Activated naive CD8-positive, alpha-beta T cell treated with anti-CD3 and anti-CD28 coated beads, Interleukin-2, amount 50 U/mL, for 24 hours (primary cell): ENCODE results near the gene C1orf116.

Source experiments
- ATAC-seq: fragments of 150-1000 bp; cut with Tn5 transposase; one replicate; pipeline ENCODE4 v1.10.0; 2021
- DNase-seq: peaks from one replicate; pipeline ENCODE4 v3.0.0; 2021
- H3K27ac Mint-ChIP-seq: one replicate; pipeline ENCODE4 v1.8.0; 2021; ENCODE audit warnings: mild to moderate bottlenecking, mixed read lengths
- H3K27me3 Mint-ChIP-seq: one replicate; pipeline ENCODE4 v1.8.0; 2021; ENCODE audit warnings: mixed read lengths
- H3K36me3 Mint-ChIP-seq: one replicate; pipeline ENCODE4 v1.8.0; 2021; ENCODE audit warnings: low read depth, mixed read lengths
- H3K4me1 Mint-ChIP-seq: one replicate; pipeline ENCODE4 v1.8.0; 2021; ENCODE audit warnings: mixed read lengths
- H3K4me3 Mint-ChIP-seq: one replicate; pipeline ENCODE4 v1.8.0; 2021; ENCODE audit warnings: mild to moderate bottlenecking, moderate library complexity, mixed read lengths
- H3K9me3 Mint-ChIP-seq: one replicate; pipeline ENCODE4 v1.8.0; 2021; ENCODE audit warnings: mixed read lengths

The C1orf116 gene

GRCh38 chr1:206986402-206986801 is 46.2 kb downstream of the C1orf116 start:
- H3K4me3 Mint-ChIP-seq: no peak overlapping the region
- DNase-seq (no peak), ATAC-seq (no peak)
- H3K9me3 Mint-ChIP-seq: no peaks in the 10 kb centered on the region
- H3K4me1 Mint-ChIP-seq: no peaks in the 10 kb centered on the region
- H3K27ac Mint-ChIP-seq: no peak overlapping the region
- H3K27me3 Mint-ChIP-seq: no peaks in the 10 kb centered on the region
- no peaks in the 10 kb centered on the region for H3K36me3 Mint-ChIP-seq

DNA sequence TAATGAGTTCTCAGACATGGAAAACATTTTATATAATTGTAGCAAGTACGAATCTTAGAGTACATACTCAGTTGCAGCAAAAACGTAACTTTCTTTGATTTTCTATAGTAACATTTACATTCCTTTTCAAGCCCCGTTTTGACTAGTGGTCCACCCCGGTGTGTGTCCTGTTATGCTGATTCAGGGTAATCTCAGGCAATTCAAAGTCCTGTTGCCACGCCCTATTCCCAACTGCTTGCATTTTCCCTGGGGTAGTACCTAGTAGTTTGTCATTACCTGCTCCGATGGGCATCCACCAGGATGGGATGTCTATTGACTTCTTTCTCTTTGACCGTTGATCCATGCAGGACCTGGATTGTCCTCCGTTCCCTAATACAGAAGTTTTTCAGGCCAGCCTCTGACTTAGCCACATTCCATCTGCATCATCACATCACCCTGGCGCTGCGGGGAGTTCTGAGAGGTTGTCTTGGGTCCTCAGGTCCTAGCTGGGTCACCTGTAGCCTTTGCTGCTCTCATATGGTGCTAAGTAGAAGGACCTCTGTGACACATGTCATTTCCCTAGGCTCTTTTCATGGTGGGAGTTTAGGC is 47.3 kb downstream of the C1orf116 start:
- no peaks in the 10 kb centered on the region for H3K36me3 Mint-ChIP-seq
- no peak overlapping the region for H3K27ac Mint-ChIP-seq
- H3K9me3 Mint-ChIP-seq: no peaks in the 10 kb centered on the region
- no peak overlapping the region for H3K4me3 Mint-ChIP-seq
- ATAC-seq (no peak), DNase-seq (no peak)
- no peaks in the 10 kb centered on the region for H3K4me1 Mint-ChIP-seq
- H3K27me3 Mint-ChIP-seq: no peaks in the 10 kb centered on the region

DNA sequence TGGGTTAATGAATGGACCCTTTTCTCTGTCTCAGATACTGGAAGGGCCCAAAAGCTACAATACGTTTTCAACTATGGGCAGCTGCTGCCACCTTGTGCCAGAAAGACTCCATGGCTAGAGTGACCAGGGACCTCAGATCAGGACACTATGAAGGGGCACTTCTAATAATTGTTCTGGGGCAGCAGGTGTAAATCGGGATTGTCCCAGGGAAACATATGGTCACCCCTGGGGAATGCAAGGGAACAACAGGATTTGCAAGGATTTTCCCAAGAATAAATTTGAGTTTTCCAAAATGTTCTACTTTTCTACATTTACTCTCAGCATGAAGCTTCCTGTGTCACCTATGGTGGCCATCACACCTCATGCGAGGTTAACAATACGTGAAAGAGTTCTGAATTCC is 50.3 kb downstream of the C1orf116 start:
- H3K4me1 Mint-ChIP-seq: peaks cover 3% of the 10 kb centered on the region
- H3K27ac Mint-ChIP-seq: no peak overlapping the region
- H3K27me3 Mint-ChIP-seq: no peaks in the 10 kb centered on the region
- no peaks in the 10 kb centered on the region for H3K9me3 Mint-ChIP-seq
- ATAC-seq: peak; percentile 59
- peak; percentile 62 for DNase-seq
- H3K36me3 Mint-ChIP-seq: no peaks in the 10 kb centered on the region
- H3K4me3 Mint-ChIP-seq: no peak overlapping the region

GRCh38 chr1:206979379-206980043 is 53.0 kb downstream of the C1orf116 start:
- Mint-ChIP-seq H3K27ac (no peak overlapping the region), H3K4me1 (peaks cover 3% of the 10 kb centered on the region), H3K27me3 (no peaks in the 10 kb centered on the region), H3K9me3 (no peaks in the 10 kb centered on the region), H3K4me3 (no peak overlapping the region), H3K36me3 (no peaks in the 10 kb centered on the region)
- DNase-seq (no peak), ATAC-seq (peak; percentile 77)

DNA sequence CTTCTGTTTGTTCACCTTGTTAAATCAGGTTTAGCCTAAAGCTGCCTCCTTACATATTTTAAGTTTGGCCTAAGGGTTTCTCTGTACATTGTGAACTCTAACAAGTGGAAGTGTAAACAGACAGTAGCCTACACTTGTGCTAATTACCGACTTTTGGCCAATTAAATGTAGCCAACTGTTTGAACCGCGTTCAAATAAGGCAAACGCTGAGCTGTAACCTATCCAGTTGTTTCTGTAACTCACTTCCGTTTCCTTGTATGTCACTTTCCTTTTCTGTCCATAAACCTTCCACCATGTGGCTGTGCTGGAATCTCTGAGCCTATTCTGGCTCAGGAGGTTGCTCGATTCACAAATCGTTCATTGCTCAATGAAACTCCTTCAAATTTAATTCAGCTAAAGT is 54.3 kb downstream of the C1orf116 start:
- no peak overlapping the region for H3K27ac Mint-ChIP-seq

DNA sequence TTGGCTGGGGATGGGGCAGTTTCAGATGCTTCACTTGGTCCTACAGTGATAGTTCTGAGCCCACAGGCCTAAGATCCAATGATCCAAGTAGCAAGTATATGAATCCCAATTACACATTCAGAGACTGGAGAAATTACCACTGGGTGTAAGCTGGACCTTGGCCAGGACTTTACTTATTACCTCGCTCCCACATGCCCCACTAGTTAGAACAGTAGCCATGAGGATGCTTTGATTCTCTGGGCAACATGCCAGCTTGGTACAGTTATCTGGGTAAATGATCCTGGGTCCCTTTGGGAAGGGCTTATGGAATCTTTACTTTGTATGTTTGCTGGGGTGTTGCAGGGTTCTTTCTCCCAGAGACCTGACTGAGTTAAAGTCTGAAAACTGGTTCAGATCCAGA is 57.2 kb downstream of the C1orf116 start:
- no peaks in the 10 kb centered on the region for H3K36me3 Mint-ChIP-seq
- H3K27me3 Mint-ChIP-seq: no peaks in the 10 kb centered on the region
- ATAC-seq (no peak), DNase-seq (no peak)
- H3K27ac Mint-ChIP-seq: no peak overlapping the region
- H3K9me3 Mint-ChIP-seq: no peaks in the 10 kb centered on the region
- H3K4me3 Mint-ChIP-seq: no peak overlapping the region
- H3K4me1 Mint-ChIP-seq: peaks cover 3% of the 10 kb centered on the region

More for the DNA sequence above, 54.3 kb downstream of the C1orf116 start:
- Mint-ChIP-seq H3K36me3 (no peaks in the 10 kb centered on the region), H3K4me1 (peaks cover 3% of the 10 kb centered on the region), H3K4me3 (no peak overlapping the region), H3K27me3 (no peaks in the 10 kb centered on the region), H3K9me3 (no peaks in the 10 kb centered on the region)
- ATAC-seq: no peak
- no peak for DNase-seq

- H3K27ac Mint-ChIP-seq: no peak overlapping the region
- H3K4me3 Mint-ChIP-seq: no peak overlapping the region
- no peaks in the 10 kb centered on the region for H3K27me3 Mint-ChIP-seq
- no peak for DNase-seq
- ATAC-seq: no peak
- no peaks in the 10 kb centered on the region for H3K36me3 Mint-ChIP-seq
- no peaks in the 10 kb centered on the region for H3K9me3 Mint-ChIP-seq
- no peaks in the 10 kb centered on the region for H3K4me1 Mint-ChIP-seq
Observed at GRCh38 chr1:206974140-206974539, 58.4 kb downstream of the C1orf116 start.

DNA sequence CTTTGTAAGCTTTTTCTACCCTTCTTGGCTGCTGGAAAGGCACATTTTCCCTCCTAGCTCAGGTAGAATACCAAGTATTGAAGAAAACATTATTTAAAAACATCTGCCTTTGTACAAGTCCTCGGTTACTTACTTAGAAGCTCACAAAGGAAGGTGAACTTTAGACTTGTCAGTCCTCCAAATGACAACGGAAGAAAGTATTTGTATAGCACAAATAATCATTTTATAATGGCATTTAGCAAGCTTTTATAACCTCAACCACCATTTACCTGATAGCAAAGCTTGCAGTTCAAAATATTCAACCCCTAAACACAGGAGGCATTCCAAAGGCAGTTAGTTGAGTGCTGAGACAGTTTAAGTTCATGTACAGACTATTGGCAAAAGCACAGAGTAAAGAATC is 59.8 kb downstream of the C1orf116 start:
- H3K27ac Mint-ChIP-seq: no peak overlapping the region
- H3K4me3 Mint-ChIP-seq: no peak overlapping the region
- no peaks in the 10 kb centered on the region for H3K9me3 Mint-ChIP-seq
- no peaks in the 10 kb centered on the region for H3K36me3 Mint-ChIP-seq
- H3K27me3 Mint-ChIP-seq: no peaks in the 10 kb centered on the region
- H3K4me1 Mint-ChIP-seq: peaks cover 7% of the 10 kb centered on the region
- DNase-seq (no peak), ATAC-seq (no peak)

DNA sequence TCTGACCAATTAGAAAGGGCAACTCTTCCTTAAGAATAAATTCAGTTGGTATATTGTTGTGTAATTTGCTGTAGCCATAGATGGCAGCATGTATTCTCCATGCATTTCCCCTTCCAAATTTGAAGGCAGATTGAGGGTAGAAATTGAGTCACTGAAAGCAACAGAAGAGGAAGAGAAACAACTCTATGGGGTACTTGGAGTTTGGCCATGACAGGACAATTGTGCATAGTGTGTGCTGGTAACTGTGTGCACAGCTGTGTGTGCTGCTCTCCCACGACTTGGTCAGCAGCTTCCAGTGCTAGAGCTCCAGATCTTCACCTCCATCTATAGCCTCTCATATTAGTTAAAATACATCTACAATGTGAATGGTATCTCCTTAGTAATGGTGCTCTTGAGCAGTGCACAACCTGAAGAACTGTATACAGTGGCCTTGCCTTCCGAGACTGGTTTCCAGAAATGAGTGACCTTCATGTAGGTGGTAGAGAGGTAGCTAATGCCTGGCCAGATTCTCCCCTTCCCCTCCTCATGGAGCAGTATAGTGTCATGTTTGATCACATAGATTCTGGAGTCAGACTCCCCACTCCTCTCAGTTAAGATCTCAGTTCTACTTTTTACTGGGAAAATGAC is 61.4 kb downstream of the C1orf116 start:
- no peak overlapping the region for H3K4me3 Mint-ChIP-seq
- peaks cover 19% of the 10 kb centered on the region for H3K4me1 Mint-ChIP-seq
- H3K27ac Mint-ChIP-seq: no peak overlapping the region
- no peaks in the 10 kb centered on the region for H3K36me3 Mint-ChIP-seq
- H3K9me3 Mint-ChIP-seq: no peaks in the 10 kb centered on the region
- no peaks in the 10 kb centered on the region for H3K27me3 Mint-ChIP-seq
- ATAC-seq (no peak), DNase-seq (no peak)

DNA sequence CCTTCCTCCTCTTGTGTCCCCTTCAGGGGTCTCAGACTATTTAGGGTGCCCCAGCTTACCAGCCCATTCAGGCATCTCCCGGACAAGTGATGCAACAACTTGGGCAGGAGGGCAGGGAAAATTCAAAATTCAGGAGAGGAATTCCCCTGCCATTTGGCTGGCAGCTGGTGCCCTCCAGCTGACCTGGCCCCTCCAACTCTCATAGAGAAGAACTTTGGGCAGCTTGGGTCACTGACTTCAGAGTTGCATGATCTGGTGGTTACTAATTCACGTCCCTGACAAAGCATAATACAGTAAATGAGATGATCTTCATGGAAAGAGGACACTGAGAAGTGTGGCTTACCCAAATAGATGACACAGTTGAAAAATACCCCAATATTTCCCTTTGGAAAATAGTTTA is 62.1 kb downstream of the C1orf116 start, which contains the start of gene FCAMR:
Gene FCAMR, minus strand, starts transcription at position 15 of the 400 bp plus-strand sequence. CDS start 335 bp downstream, outside the sequence.
- no peaks in the 10 kb centered on the region for H3K9me3 Mint-ChIP-seq
- ATAC-seq (no peak), DNase-seq (no peak)
- no peaks in the 10 kb centered on the region for H3K36me3 Mint-ChIP-seq
- no peak within 1 kb of the TSS for H3K27ac Mint-ChIP-seq
- no peak within 1 kb of the TSS for H3K4me3 Mint-ChIP-seq
- H3K4me1 Mint-ChIP-seq: peaks cover 19% of the 10 kb centered on the region
- no peaks in the 10 kb centered on the region for H3K27me3 Mint-ChIP-seq

GRCh38 chr1:206969090-206969489 is 63.5 kb downstream of the C1orf116 start:
- Mint-ChIP-seq H3K4me3 (no peak overlapping the region), H3K27ac (no peak overlapping the region), H3K27me3 (no peaks in the 10 kb centered on the region), H3K9me3 (no peaks in the 10 kb centered on the region), H3K36me3 (no peaks in the 10 kb centered on the region), H3K4me1 (peaks cover 19% of the 10 kb centered on the region)
- no peak for ATAC-seq
- no peak for DNase-seq
